Stimulated activated CD4-positive, alpha-beta T cell treated with anti-CD3 and anti-CD28 coated beads, Interleukin-4, amount 100 ng/mL, for 1 hour (primary cell): Measurements from ENCODE around the gene DMP1.
"Not testable (repeated sequence)": the region's sequence is repeated elsewhere in the genome, so short reads cannot be mapped to it uniquely, and the experiment has no call there.

Source experiments
- DNase-seq: peaks from one replicate; pipeline ENCODE4 v3.0.0-alpha.2; 2020

DMP1 gene

GRCh38 chr4:87690947-87691346, 40.9 kb downstream of the DMP1 start:
- not testable (repeated sequence) for DNase-seq

GRCh38 chr4:87692060-87692459, 42.0 kb downstream of the DMP1 start:
- not testable (repeated sequence) for DNase-seq

GRCh38 chr4:87697272-87697671, 47.2 kb downstream of the DMP1 start:
- no peak for DNase-seq

GRCh38 chr4:87697945-87698344, 47.9 kb downstream of the DMP1 start:
- DNase-seq = no peak

GRCh38 chr4:87698394-87698793, 48.3 kb downstream of the DMP1 start:
- no peak for DNase-seq

- no peak for DNase-seq
These were observed 53.9 kb downstream of the DMP1 start for GRCh38 chr4:87704001-87704400.

- no peak for DNase-seq
These were observed 57.3 kb downstream of the DMP1 start for GRCh38 chr4:87707279-87707918.
